ENCODE data around the gene GFPT2. TPM values are rescaled to one million over a fixed set of nuclear protein-coding genes. Genes with fewer than 3 reads are reported as not detected.

GFPT2 gene
- total RNA-seq, 1 donor from 2014 or later = 0.62 TPM

- ChIA-PET POLR2A (no interaction called here), CTCF (interaction anchor here (1.2 kb wide), 1 partner anchor 9 kb away, joined by 6 read pairs; no protein-coding TSS in a partner anchor)
- intact Hi-C loops (cut with micrococcal nuclease) = no loop called here
- Mint-ChIP-seq H3K4me3 (no peak overlapping the region), H3K4me1 (no peaks in the 10 kb centered on the region), H3K36me3 (ENCODE audit: low read depth) (no peaks in the 10 kb centered on the region), H3K9me3 (no peaks in the 10 kb centered on the region), H3K27me3 (peaks cover 21% of the 10 kb centered on the region), H3K27ac (no peak overlapping the region)
- DNase-seq (no peak), ATAC-seq (ENCODE audit: low read depth) (no peak)
- TF ChIP-seq CTCF (IDR thresholded peaks at IDR 0.05) = no peak
Observed at GRCh38 chr5:180338001-180338707, 15.0 kb downstream of the GFPT2 start.

DNA sequence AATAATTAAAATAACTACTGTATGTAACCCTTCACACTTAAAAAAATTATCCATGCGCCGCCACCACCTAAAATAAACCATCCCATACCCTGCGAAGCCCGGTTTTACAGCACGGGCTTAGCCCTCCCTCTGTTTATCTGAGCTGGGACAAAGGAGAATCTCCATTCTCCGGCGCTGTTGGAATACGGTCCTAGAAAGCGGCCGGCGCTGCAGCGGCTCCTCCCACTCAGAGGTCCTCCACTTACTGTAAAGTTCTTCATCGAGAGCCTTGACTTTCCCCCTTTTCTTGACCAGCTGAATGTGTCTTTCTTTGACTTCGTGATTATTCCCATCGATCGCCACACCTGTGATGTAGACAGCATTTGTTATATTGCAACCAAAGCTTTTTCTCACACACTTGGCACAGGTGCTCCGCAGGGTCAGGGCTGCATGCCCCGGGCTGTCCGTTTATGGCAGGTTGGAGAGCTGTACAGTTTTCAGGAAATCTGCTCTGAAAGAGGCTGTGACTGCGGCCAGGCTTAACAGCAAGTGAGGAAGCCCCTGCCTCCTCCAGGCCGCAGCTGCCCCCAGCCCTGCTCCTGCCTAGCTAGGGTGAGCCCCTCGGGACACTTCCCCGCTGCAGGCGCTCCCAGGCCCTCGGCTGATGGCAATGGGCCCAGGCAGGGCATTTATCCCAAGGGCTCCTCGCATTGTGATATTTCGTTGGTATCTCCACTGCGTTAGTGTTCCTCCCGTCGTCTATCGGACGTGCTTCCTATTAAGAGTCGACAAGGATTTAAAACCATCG, 16.7 kb downstream of the GFPT2 start:
- ChIA-PET POLR2A (no interaction called here), CTCF (no interaction called here)
- no peaks in the 10 kb centered on the region for H3K36me3 Mint-ChIP-seq (ENCODE audit: low read depth)
- H3K27me3 Mint-ChIP-seq = peaks cover 24% of the 10 kb centered on the region
- intact Hi-C loops (cut with micrococcal nuclease) = no loop called here
- no peaks in the 10 kb centered on the region for H3K9me3 Mint-ChIP-seq
- no peaks in the 10 kb centered on the region for H3K4me1 Mint-ChIP-seq
- no peak for ATAC-seq (ENCODE audit: low read depth)
- H3K4me3 Mint-ChIP-seq = no peak overlapping the region
- H3K27ac Mint-ChIP-seq = no peak overlapping the region
- no peak for TF ChIP-seq CTCF (IDR thresholded peaks at IDR 0.05)
- DNase-seq = no peak

- no peaks in the 10 kb centered on the region for H3K4me1 Mint-ChIP-seq
- POLR2A ChIA-PET = no interaction called here
Observed at GRCh38 chr5:180335614-180336233, 17.4 kb downstream of the GFPT2 start.

GRCh38 chr5:180334751-180335613, 18.2 kb downstream of the GFPT2 start:
- no peaks in the 10 kb centered on the region for H3K9me3 Mint-ChIP-seq
- H3K4me1 Mint-ChIP-seq = no peaks in the 10 kb centered on the region
- CTCF ChIA-PET = interaction anchor here (0.7 kb wide), 1 partner anchor 19 kb away, joined by 3 read pairs; no protein-coding TSS in a partner anchor
- POLR2A ChIA-PET = no interaction called here
- DNase-seq (no peak), ATAC-seq (ENCODE audit: low read depth) (no peak)
- H3K27me3 Mint-ChIP-seq = peaks cover 28% of the 10 kb centered on the region
- no peak overlapping the region for H3K4me3 Mint-ChIP-seq
- H3K27ac Mint-ChIP-seq = no peak overlapping the region
- H3K36me3 Mint-ChIP-seq (ENCODE audit: low read depth) = no peaks in the 10 kb centered on the region
- intact Hi-C loops (cut with micrococcal nuclease) = no loop called here
- no peak for TF ChIP-seq CTCF (IDR thresholded peaks at IDR 0.05)

More at GRCh38 chr5:180335614-180336233, 17.4 kb downstream of the GFPT2 start:
- no peaks in the 10 kb centered on the region for H3K36me3 Mint-ChIP-seq (ENCODE audit: low read depth)
- intact Hi-C loops (cut with micrococcal nuclease) = no loop called here
- peaks cover 27% of the 10 kb centered on the region for H3K27me3 Mint-ChIP-seq
- H3K4me3 Mint-ChIP-seq = no peak overlapping the region
- ATAC-seq (ENCODE audit: low read depth) (no peak), DNase-seq (no peak)
- TF ChIP-seq CTCF (IDR thresholded peaks at IDR 0.05) = no peak
- CTCF ChIA-PET = no interaction called here
- H3K27ac Mint-ChIP-seq = no peak overlapping the region
- no peaks in the 10 kb centered on the region for H3K9me3 Mint-ChIP-seq

Measured in activated B cell treated with CpG ODN at 0.5 μM for 24 hours (primary cell).